ENCODE data around the gene TUBB1.

DNA sequence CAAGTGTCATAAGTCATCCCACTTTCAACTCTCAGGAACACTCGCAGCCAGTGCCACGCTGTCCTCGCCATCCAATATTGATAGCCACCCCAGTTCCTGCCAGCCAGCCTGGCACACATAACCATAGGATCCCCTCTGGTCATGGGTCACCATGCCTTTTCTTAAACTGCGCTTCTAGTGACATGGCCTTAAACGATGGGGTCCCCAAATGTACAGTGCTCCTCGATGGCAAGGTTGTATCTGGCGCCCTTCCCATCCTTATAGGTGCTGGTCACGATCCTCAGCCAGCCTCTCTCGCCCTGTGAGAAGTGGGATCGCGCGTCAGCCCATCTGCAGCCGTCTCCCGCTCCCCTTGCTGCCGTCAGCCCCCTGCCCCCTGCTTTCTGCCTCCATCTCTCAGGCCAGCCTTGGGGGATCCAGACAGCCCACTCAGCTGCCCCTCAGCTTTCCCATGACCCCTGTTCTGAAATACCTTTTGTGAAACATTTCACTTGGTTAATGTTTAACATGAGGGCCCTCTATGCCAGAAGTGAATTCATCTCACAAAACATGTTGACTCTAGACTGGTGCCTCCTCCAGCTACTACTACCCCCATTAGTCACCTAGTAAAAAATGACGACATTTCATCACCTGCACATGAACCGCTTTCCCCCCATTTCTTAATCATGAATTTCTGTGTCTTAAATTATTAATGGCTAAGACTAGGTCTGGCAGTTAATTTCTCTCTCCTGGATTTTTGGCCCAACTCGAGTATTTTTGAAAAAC is 23.6 kb upstream of the TUBB1 start:
- TF ChIP-seq, protein P1, sequence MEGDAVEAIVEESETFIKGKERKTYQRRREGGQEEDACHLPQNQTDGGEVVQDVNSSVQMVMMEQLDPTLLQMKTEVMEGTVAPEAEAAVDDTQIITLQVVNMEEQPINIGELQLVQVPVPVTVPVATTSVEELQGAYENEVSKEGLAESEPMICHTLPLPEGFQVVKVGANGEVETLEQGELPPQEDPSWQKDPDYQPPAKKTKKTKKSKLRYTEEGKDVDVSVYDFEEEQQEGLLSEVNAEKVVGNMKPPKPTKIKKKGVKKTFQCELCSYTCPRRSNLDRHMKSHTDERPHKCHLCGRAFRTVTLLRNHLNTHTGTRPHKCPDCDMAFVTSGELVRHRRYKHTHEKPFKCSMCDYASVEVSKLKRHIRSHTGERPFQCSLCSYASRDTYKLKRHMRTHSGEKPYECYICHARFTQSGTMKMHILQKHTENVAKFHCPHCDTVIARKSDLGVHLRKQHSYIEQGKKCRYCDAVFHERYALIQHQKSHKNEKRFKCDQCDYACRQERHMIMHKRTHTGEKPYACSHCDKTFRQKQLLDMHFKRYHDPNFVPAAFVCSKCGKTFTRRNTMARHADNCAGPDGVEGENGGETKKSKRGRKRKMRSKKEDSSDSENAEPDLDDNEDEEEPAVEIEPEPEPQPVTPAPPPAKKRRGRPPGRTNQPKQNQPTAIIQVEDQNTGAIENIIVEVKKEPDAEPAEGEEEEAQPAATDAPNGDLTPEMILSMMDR (IDR thresholded peaks at IDR 0.05) = no peak
- no peak for TF ChIP-seq EZH2 (IDR thresholded peaks at IDR 0.05; ENCODE audit: borderline replicate concordance, insufficient read depth, low read depth, low read length, poor library complexity, severe bottlenecking)
